ENCODE data around the gene GRIA1.

Gene GRIA1

GRCh38 chr5:153613144-153613543 is 122.7 kb downstream of the GRIA1 start:
- Histone ChIP-seq H4K20me1 (ENCODE audit: insufficient read depth, low read length, poor library complexity, severe bottlenecking) (no peaks in the 10 kb centered on the region), H3K79me2 (ENCODE audit: insufficient read depth, low read length) (no peaks in the 10 kb centered on the region), H3K9me3 (ENCODE audit: insufficient read depth, low read depth, low read length) (no peaks in the 10 kb centered on the region), H3K4me1 (ENCODE audit: insufficient read depth, low read length, poor library complexity, severe bottlenecking) (no peaks in the 10 kb centered on the region), H3F3A (ENCODE audit: low read depth) (no peaks in the 10 kb centered on the region), H3K27me3 (ENCODE audit: insufficient read depth, low read length, poor library complexity, severe bottlenecking) (no peaks in the 10 kb centered on the region), H3K9me2 (replicated peaks; ENCODE audit: low read depth, low read length) (no peaks in the 10 kb centered on the region), H3K4me2 (ENCODE audit: low read depth, low read length, poor library complexity, severe bottlenecking) (no peak overlapping the region), H3K9ac (ENCODE audit: low read depth, low read length, poor library complexity, severe bottlenecking) (no peak overlapping the region), H2AFZ (ENCODE audit: low read length) (no peak overlapping the region), H3K36me3 (ENCODE audit: insufficient read depth, low read length) (no peaks in the 10 kb centered on the region), H3K4me3 (ENCODE audit: low read length, poor library complexity, severe bottlenecking) (no peak overlapping the region)
- no peak for TF ChIP-seq EZH2phosphoT487 (IDR thresholded peaks at IDR 0.05; ENCODE audit: borderline replicate concordance)

- no peaks in the 10 kb centered on the region for H4K20me1 ChIP-seq (ENCODE audit: insufficient read depth, low read length, poor library complexity, severe bottlenecking)
- no peaks in the 10 kb centered on the region for H3K36me3 ChIP-seq (ENCODE audit: insufficient read depth, low read length)
- H3K4me2 ChIP-seq (ENCODE audit: low read depth, low read length, poor library complexity, severe bottlenecking): no peak overlapping the region
- no peak for TF ChIP-seq CTCF (conservative IDR thresholded peaks at IDR 0.05; ENCODE audit: low read length)
- no peak for TF ChIP-seq EZH2phosphoT487 (IDR thresholded peaks at IDR 0.05; ENCODE audit: borderline replicate concordance)
- no peak overlapping the region for H3K4me3 ChIP-seq (ENCODE audit: low read length, poor library complexity, severe bottlenecking)
- H3F3A ChIP-seq (ENCODE audit: low read depth): no peaks in the 10 kb centered on the region
- no peak overlapping the region for H3K9ac ChIP-seq (ENCODE audit: low read depth, low read length, poor library complexity, severe bottlenecking)
- H3K79me2 ChIP-seq (ENCODE audit: insufficient read depth, low read length): no peaks in the 10 kb centered on the region
- no peak overlapping the region for H2AFZ ChIP-seq (ENCODE audit: low read length)
- no peaks in the 10 kb centered on the region for H3K9me2 ChIP-seq (replicated peaks; ENCODE audit: low read depth, low read length)
- peaks cover 4% of the 10 kb centered on the region for H3K4me1 ChIP-seq (ENCODE audit: insufficient read depth, low read length, poor library complexity, severe bottlenecking)
- H3K27me3 ChIP-seq (ENCODE audit: insufficient read depth, low read length, poor library complexity, severe bottlenecking): no peaks in the 10 kb centered on the region
- H3K9me3 ChIP-seq (ENCODE audit: insufficient read depth, low read depth, low read length): no peaks in the 10 kb centered on the region
Observed at GRCh38 chr5:153613672-153614071, 123.2 kb downstream of the GRIA1 start.

- no peak overlapping the region for H3K9ac ChIP-seq (ENCODE audit: low read depth, low read length, poor library complexity, severe bottlenecking)
- no peaks in the 10 kb centered on the region for H3K79me2 ChIP-seq (ENCODE audit: insufficient read depth, low read length)
- no peak overlapping the region for H3K4me2 ChIP-seq (ENCODE audit: low read depth, low read length, poor library complexity, severe bottlenecking)
- no peaks in the 10 kb centered on the region for H3K9me2 ChIP-seq (replicated peaks; ENCODE audit: low read depth, low read length)
- no peak for TF ChIP-seq CTCF (conservative IDR thresholded peaks at IDR 0.05; ENCODE audit: low read length)
- no peak for TF ChIP-seq EZH2phosphoT487 (IDR thresholded peaks at IDR 0.05; ENCODE audit: borderline replicate concordance)
- H3K4me3 ChIP-seq (ENCODE audit: low read length, poor library complexity, severe bottlenecking): no peak overlapping the region
- H3K4me1 ChIP-seq (ENCODE audit: insufficient read depth, low read length, poor library complexity, severe bottlenecking): peaks cover 18% of the 10 kb centered on the region
- H3F3A ChIP-seq (ENCODE audit: low read depth): no peaks in the 10 kb centered on the region
- no peaks in the 10 kb centered on the region for H3K9me3 ChIP-seq (ENCODE audit: insufficient read depth, low read depth, low read length)
- no peaks in the 10 kb centered on the region for H3K27me3 ChIP-seq (ENCODE audit: insufficient read depth, low read length, poor library complexity, severe bottlenecking)
- H4K20me1 ChIP-seq (ENCODE audit: insufficient read depth, low read length, poor library complexity, severe bottlenecking): no peaks in the 10 kb centered on the region
- H3K36me3 ChIP-seq (ENCODE audit: insufficient read depth, low read length): no peaks in the 10 kb centered on the region
- no peak overlapping the region for H2AFZ ChIP-seq (ENCODE audit: low read length)
Observed at GRCh38 chr5:153617190-153617589, 126.7 kb downstream of the GRIA1 start.

GRCh38 chr5:153618307-153618706 is 127.8 kb downstream of the GRIA1 start:
- H3K36me3 ChIP-seq (ENCODE audit: insufficient read depth, low read length): no peaks in the 10 kb centered on the region
- no peak overlapping the region for H2AFZ ChIP-seq (ENCODE audit: low read length)
- H4K20me1 ChIP-seq (ENCODE audit: insufficient read depth, low read length, poor library complexity, severe bottlenecking): no peaks in the 10 kb centered on the region
- no peak overlapping the region for H3K9ac ChIP-seq (ENCODE audit: low read depth, low read length, poor library complexity, severe bottlenecking)
- no peak overlapping the region for H3K4me2 ChIP-seq (ENCODE audit: low read depth, low read length, poor library complexity, severe bottlenecking)
- no peak for TF ChIP-seq CTCF (conservative IDR thresholded peaks at IDR 0.05; ENCODE audit: low read length)
- TF ChIP-seq EZH2phosphoT487 (IDR thresholded peaks at IDR 0.05; ENCODE audit: borderline replicate concordance): no peak
- H3K4me3 ChIP-seq (ENCODE audit: low read length, poor library complexity, severe bottlenecking): no peak overlapping the region
- no peaks in the 10 kb centered on the region for H3K27me3 ChIP-seq (ENCODE audit: insufficient read depth, low read length, poor library complexity, severe bottlenecking)
- no peaks in the 10 kb centered on the region for H3K9me2 ChIP-seq (replicated peaks; ENCODE audit: low read depth, low read length)
- H3K4me1 ChIP-seq (ENCODE audit: insufficient read depth, low read length, poor library complexity, severe bottlenecking): peaks cover 18% of the 10 kb centered on the region
- no peaks in the 10 kb centered on the region for H3K79me2 ChIP-seq (ENCODE audit: insufficient read depth, low read length)
- H3F3A ChIP-seq (ENCODE audit: low read depth): no peaks in the 10 kb centered on the region
- no peaks in the 10 kb centered on the region for H3K9me3 ChIP-seq (ENCODE audit: insufficient read depth, low read depth, low read length)

All from Loucy (cell line).